HG02884 (cell line): ENCODE results near the gene DCBLD1.
"Not testable (repeated sequence)": the region's sequence is repeated elsewhere in the genome, so short reads cannot be mapped to it uniquely, and the experiment has no call there.

ENCODE experiments used
- ATAC-seq: cut with Tn5 transposase; IDR thresholded peaks from one replicate; pipeline ENCODE4 v1.9.1; 2021; ENCODE audit warnings: mild to moderate bottlenecking, moderate library complexity; ENCODE audit not compliant: unreplicated experiment

DCBLD1 gene

GRCh38 chr6:117482240-117483003 lies at the start of gene DCBLD1:
Gene DCBLD1 (plus strand): TSS chr6:117482674. CDS start chr6:117482782, 108 bp downstream.
- peak; percentile 67 for ATAC-seq

DNA sequence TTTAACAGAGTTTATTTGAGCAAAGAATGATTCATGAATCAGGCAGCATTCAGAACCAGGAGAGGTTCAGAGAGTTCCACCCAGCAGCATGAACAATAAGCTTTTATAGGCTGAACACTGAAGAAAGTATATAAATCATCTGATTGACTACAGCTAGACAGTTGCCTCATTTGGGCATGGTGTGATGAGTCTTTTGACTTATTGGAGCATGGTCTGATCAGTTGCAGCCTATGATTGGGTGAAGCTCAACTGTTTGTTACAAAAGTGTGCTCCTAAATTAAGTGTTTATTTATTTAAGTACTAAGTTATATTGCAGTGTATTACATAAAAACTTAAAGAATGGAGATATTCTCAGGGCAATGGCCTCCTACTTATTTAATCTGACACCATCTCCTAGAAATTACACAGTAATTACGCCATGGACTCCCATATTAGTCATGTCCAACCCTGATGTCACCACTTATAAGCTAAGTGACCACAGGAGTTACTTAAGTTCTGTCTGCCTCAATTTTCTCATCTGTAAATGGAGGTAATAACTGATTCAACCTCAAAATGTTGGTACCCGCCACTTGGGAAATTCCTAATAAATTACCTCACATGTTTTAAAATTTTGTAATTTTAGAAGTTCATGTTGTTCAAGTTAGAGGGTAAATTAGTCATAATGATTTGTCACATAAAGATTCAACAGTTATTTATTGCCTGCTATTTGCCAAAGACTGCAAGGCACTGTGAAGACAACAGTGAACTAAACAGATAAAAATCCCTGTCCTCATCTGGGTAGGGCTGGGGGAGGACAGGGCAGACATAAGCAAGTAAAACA lies 41.6 kb upstream of the DCBLD1 start:
- ATAC-seq: no peak

- ATAC-seq: no peak
Observed at GRCh38 chr6:117441824-117442264, 40.6 kb upstream of the DCBLD1 start.

DNA sequence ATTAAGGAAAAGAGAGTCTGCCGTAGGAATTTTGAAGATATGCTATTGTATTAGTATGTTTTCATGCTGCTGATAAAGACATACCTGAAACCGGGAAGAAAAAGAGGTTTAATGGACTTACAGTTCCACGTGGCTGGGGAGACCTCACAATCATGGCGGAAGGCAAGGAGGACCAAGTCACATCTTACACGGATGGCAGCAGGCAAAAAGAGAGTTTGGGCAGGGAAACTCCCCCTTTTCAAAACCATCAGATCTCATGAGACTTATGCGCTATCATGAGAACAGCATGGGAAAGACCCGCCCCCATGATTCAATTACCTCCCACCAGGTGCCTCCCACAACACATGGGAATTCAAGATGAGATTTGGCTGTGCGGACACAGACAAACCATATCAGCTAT lies 40.2 kb upstream of the DCBLD1 start:
- not testable (repeated sequence) for ATAC-seq

GRCh38 chr6:117444600-117444999 lies 37.9 kb upstream of the DCBLD1 start:
- ATAC-seq: no peak

DNA sequence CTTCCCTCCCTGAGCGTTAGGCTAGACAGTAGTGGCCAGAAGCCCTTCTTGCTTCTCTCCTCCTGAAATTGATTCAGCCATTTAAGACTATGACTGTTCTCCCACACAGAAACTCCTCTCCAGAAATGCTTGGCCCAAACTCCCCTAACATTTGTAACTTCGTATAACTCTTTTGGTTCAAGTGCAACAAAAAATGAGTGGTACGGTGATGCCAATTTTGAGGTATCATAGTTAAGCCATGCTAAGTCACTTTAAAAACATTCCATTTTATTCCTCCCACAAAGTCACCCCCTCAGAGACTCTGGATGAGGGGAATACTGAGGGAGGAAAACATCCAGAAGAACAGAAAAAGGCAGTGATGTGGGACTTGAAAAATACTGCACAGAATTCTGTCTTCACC lies 35.6 kb upstream of the DCBLD1 start:
- ATAC-seq: no peak

DNA sequence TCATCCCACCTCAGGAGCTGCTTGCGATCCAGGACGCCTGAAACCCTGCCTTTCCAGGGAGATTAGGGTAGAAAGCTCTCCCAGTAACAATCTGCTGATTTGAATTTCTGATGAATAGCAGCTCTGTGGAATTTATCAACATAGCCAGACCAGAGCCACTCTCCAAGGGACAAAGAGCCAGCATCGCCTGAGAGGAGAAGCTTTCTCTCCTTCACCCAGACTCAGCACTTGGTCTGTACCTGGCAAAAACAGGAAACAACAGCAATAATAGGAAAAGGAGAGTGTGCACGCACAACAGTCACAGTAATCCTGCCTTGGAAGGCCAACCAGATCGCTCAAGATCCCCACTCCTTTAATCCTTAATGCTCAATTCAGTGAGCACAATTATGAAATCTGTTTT lies 34.5 kb upstream of the DCBLD1 start:
- no peak for ATAC-seq

- ATAC-seq: no peak
Observed at GRCh38 chr6:117448732-117449485, 33.6 kb upstream of the DCBLD1 start.

DNA sequence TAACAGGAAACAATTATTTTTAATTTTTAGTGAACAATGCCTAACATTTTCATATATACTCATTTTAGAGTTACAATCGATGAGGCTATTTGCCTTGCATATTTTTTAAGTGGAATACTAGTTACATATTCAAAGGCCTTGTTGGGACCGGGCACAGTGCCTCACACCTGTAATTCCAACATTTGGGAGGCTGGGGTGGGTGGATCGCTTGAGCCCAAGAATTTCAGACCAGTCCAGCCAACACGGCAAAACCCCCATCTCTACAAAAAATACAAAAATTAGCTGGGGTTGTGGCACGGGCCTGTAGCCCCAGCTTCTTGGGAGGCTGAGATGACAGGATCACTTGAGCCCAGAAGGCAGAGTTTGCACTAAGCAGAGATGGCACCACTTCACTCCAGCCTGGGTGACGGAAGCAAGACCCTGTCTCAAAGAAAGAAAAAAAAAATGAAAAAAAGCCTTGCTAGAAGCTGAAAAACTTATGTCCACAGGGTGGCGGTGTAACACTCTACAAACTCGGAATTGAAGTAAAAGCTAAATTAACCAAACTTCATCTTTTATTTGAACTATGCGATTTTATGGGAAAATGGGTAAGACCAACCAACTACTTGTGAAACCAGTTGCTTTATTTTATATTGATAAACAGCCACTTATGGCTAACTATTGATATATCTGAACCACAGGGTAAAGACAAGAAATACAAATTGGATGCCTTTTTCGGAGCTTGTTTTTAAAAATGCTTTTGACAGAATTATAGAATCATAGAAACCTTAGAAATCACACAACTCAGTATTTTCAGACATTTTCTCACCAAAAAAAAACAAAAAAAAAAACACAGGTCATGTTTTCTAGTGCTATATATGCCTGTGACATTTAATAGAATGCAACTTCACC lies 32.7 kb upstream of the DCBLD1 start:
- ATAC-seq: no peak

GRCh38 chr6:117451671-117452070 lies 30.8 kb upstream of the DCBLD1 start:
- no peak for ATAC-seq

DNA sequence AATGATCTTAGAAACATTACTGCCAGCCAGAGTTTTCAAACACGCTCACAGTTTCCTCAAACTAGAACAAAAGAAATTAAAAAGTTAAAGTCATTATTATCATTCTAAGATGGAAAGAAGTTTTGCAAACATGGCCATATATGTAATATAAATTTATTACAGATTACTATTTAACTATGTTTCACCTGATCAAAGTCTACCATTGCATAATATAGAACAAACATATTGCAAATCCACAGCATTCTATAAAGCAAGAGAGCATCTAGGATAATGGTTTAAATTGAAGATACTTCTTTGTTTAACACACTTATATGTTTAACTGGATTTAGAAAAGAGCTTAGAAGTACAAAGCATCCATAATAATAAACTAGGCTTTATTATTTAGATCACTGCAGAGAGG lies 26.2 kb upstream of the DCBLD1 start:
- no peak for ATAC-seq

GRCh38 chr6:117456998-117457397 lies 25.5 kb upstream of the DCBLD1 start:
- ATAC-seq: no peak

DNA sequence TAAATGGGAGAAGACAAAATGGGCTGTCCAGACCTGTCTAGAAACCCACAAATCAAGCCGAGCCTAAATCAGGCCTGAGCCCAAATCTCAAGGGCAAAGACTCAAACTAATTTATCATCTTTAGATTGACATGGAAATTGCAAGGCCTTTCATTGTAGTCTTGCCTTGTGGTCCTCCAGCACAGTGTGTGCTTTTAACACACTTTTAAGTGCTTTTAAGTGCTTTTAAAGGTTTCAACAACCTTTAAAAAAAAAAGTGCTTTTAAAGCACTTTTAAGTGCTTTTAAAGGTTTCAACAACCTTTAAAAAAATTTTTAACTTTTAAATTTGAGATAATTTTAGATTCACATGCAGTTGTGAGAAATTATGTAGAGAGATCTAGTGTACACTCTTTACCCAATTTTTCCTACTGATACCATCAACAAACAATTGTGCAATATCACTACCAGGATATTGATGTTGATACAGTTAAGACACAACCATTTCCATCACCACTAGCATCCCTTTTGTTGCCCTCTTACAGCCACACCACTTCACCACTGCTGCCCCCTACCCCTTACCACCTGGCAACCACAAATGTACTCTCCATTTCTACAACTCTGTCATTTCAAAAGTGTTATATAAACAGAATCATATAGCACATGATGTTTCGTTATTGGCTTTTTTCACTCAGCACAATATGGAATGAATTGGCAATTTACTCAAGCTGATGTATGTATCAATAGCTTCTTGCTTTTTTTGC lies 23.1 kb upstream of the DCBLD1 start:
- no peak for ATAC-seq

- ATAC-seq: peak; percentile 89
Observed at GRCh38 chr6:117463762-117464665, 18.5 kb upstream of the DCBLD1 start.

GRCh38 chr6:117464700-117465099 lies 17.8 kb upstream of the DCBLD1 start:
- no peak for ATAC-seq

DNA sequence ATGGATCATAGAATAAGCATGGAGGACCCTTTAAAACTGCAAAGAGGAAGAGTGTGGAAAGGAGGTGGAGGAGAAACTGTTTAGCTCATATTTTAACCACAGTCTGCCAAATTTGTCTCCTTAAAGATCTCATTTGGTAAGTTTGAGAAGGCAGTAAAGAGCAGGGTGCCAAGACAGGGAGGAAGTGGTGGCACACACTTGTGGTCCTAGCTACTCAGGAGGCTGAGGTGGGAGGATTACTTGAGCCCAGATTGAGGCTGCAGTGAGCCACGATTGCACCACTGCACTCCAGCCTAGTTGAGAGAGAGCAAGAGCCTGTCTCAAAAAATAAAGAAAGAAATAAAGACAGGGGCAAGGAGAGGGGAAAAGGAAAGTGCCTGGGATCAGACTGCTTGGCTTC lies 16.8 kb upstream of the DCBLD1 start:
- ATAC-seq: no peak

DNA sequence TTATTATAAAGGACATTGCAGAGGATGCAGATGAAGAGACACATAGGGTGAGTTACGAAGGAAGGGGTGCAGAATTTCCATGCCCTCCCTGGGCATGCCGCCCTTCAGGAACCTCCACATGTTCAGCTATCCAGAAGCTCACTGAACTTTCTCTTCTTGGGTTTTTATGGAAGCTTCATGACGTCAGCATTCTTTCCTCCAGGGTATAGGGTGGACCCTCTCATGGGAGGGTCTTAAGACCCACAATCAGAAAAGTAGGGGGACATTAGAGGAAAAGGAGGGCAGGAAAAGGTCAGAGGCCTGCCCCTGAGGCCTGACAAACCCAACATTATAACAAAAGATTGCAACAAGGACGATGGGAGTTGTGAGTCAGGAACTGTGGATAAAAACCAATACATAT lies 14.6 kb upstream of the DCBLD1 start:
- no peak for ATAC-seq

- ATAC-seq: not testable (repeated sequence)
Observed at GRCh38 chr6:117468527-117468926, 13.9 kb upstream of the DCBLD1 start.

DNA sequence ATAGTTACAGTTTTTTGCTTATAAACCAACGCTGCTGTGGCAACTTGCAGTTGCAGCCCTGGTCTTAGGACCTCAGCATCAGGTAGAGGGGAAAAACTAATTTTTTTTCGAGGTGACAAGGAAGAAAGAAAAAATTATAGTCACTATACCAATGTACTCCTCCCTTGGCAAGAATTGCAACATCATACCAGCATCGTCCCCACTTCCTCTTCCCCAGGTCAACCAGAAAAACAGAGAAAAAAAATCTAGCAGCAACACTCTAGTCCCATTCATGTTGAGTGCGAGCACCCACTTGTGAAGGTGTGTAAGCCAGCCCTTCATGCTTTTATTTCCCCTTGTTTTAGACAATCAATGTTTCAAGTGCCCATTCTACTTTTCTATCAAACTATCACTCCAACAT lies 13.1 kb upstream of the DCBLD1 start:
- ATAC-seq: no peak
